Sigmoid colon (tissue), 4 donors: ENCODE results near the gene OR2G2.

ENCODE experiments used
- CTCF ChIP-seq, 4 experiments: fragments of 450-650 bp in 3 of 4; fragments of 200-600 bp in 1 of 4; IDR thresholded peaks; one replicate each; pipeline ENCODE4 v1.5.1; 2016 to 2019; ENCODE audit warnings: antibody characterized with exemption in 4 of 4, mild to moderate bottlenecking in 3 of 4, moderate library complexity in 2 of 4
- POLR2A ChIP-seq, 2 donors: fragments of 450-650 bp; IDR thresholded peaks; one replicate each; pipeline ENCODE4 v1.6.1; 2016; ENCODE audit warnings: antibody characterized with exemption in 2 of 2, mild to moderate bottlenecking in 2 of 2, moderate library complexity in 2 of 2
- POLR2AphosphoS5 ChIP-seq, 4 donors: sonication (generic); formaldehyde crosslinking; IDR thresholded peaks; one replicate each; pipeline ENCODE4 v1.6.1; 2017; ENCODE audit warnings: antibody characterized with exemption in 4 of 4

- TF ChIP-seq CTCF (IDR thresholded peaks at IDR 0.05) (no peak), POLR2AphosphoS5 (IDR thresholded peaks at IDR 0.05) (no peak), POLR2A (IDR thresholded peaks at IDR 0.05) (no peak)
Observed at GRCh38 chr1:247548769-247549182, 39.4 kb upstream of the OR2G2 start, which contains the start of gene GCSAML.
